Fibroblast of lung (primary cell): ENCODE results near the gene ONECUT1. TPM values are rescaled to one million over a fixed set of nuclear protein-coding genes. Genes with fewer than 3 reads are reported as not detected.

Experiments used
- DNase-seq, 2 donors: peaks; one replicate each; pipeline versions ENCODE4 v3.0.0 to v3.0.0-alpha.2; 2010; ENCODE audit warnings: low read depth in 2 of 2
- H2AFZ ChIP-seq: 2 replicates; pipeline ENCODE4 v1.5.1; 2012; ENCODE audit warnings: low read length, control low read depth, inconsistent platforms
- H3K27ac ChIP-seq: 2 replicates; pipeline ENCODE4 v1.5.1; 2011; ENCODE audit warnings: low read length, control low read depth; ENCODE audit not compliant: insufficient read depth
- H3K27me3 ChIP-seq: 2 replicates; pipeline ENCODE4 v1.5.1; 2011; ENCODE audit warnings: mild to moderate bottlenecking, low read length; ENCODE audit not compliant: control insufficient read depth, insufficient read depth
- H3K36me3 ChIP-seq: 2 replicates; pipeline ENCODE4 v1.5.1; 2011; ENCODE audit warnings: low read length; ENCODE audit not compliant: control insufficient read depth, insufficient read depth
- H3K4me1 ChIP-seq: 2 replicates; pipeline ENCODE4 v1.5.1; 2011; ENCODE audit warnings: low read length; ENCODE audit not compliant: control insufficient read depth, insufficient read depth; ENCODE audit errors: extremely low read depth
- H3K4me2 ChIP-seq: 2 replicates; pipeline ENCODE4 v1.5.1; 2011; ENCODE audit warnings: low read length, control low read depth; ENCODE audit not compliant: insufficient read depth; ENCODE audit errors: extremely low read depth
- H3K4me3 ChIP-seq, 4 experiments: fragments of 200-600 bp in 1 of 4; sonication (generic) in 1 of 4; replicated peaks in 1 of 4; 2 replicates each; pipeline ENCODE4 v1.5.1; 2011 to 2016; ENCODE audit warnings: low read length in 4 of 4, low read depth in 3 of 4, mild to moderate bottlenecking in 3 of 4, control low read depth in 2 of 4, inconsistent platforms in 1 of 4, mixed read lengths in 1 of 4; ENCODE audit not compliant: insufficient read depth in 1 of 4; ENCODE audit errors: control extremely low read depth in 1 of 4
- H3K79me2 ChIP-seq: 2 replicates; pipeline ENCODE4 v1.5.1; 2012; ENCODE audit warnings: mild to moderate bottlenecking, low read length, inconsistent platforms; ENCODE audit not compliant: control insufficient read depth, insufficient read depth
- H3K9ac ChIP-seq: 2 replicates; pipeline ENCODE4 v1.5.1; 2011; ENCODE audit warnings: mild to moderate bottlenecking, low read length, control low read depth; ENCODE audit not compliant: insufficient read depth
- H3K9me3 ChIP-seq: 2 replicates; pipeline ENCODE4 v1.5.1; 2012; ENCODE audit warnings: low read depth, low read length; ENCODE audit not compliant: control insufficient read depth, insufficient read depth
- H4K20me1 ChIP-seq: 2 replicates; pipeline ENCODE4 v1.5.1; 2011; ENCODE audit warnings: low read length; ENCODE audit not compliant: control insufficient read depth, insufficient read depth; ENCODE audit errors: extremely low read depth
- EZH2 ChIP-seq: IDR thresholded peaks from 2 replicates; pipeline ENCODE4 v1.5.1; 2012; ENCODE audit warnings: low read length, control low read depth, mild to moderate bottlenecking; ENCODE audit errors: missing control alignments
- polyA plus RNA-seq, 2 donors: library from polyadenylated mRNA; depleted of rRNA in 1 of 2; stranded (reverse) in 1 of 2; unstranded in 1 of 2; fragments of >200 nt; gene quantifications; 2 replicates each; pipeline ENCODE4 v1.2.1, GENCODE V29; 2011 to 2012; ENCODE audit warnings: missing spikeins in 1 of 2
- total RNA-seq: library from RNA; depleted of rRNA; stranded (reverse); fragments of >200 nt; gene quantifications from 2 replicates; pipeline ENCODE4 v1.2.1, GENCODE V29; 2014
- TF ChIP-seq, protein P1 (sequence below), 2 donors: IDR thresholded peaks in 1 of 2; conservative IDR thresholded peaks in 1 of 2; 1 replicate in 1 of 2; 2 replicates in 1 of 2; pipeline ENCODE4 v1.5.1; 2011 to 2012; ENCODE audit warnings: low read length in 2 of 2, control low read depth in 1 of 2, inconsistent platforms in 1 of 2, low read depth in 1 of 2, mild to moderate bottlenecking in 1 of 2

ONECUT1 gene
- total and polyA plus RNA-seq, 2 donors (not counting 1 experiment from before 2014, with no cell fraction given) = not detected

GRCh38 chr15:52730173-52730572 lies 60.0 kb downstream of the ONECUT1 start:
- Histone ChIP-seq H3K36me3 (no peaks in the 10 kb centered on the region), H2AFZ (no peak overlapping the region), H3K79me2 (no peaks in the 10 kb centered on the region), H3K4me1 (no peaks in the 10 kb centered on the region), H4K20me1 (no peaks in the 10 kb centered on the region), H3K9ac (no peak overlapping the region), H3K4me2 (no peak overlapping the region), H3K27ac (no peak overlapping the region), H3K9me3 (no peaks in the 10 kb centered on the region), H3K4me3 (no peak overlapping the region), H3K27me3 (no peaks in the 10 kb centered on the region)
- peak in 1 of 2 donors; percentile 34 for DNase-seq
- TF ChIP-seq EZH2 = no peak
- TF ChIP-seq, protein P1, sequence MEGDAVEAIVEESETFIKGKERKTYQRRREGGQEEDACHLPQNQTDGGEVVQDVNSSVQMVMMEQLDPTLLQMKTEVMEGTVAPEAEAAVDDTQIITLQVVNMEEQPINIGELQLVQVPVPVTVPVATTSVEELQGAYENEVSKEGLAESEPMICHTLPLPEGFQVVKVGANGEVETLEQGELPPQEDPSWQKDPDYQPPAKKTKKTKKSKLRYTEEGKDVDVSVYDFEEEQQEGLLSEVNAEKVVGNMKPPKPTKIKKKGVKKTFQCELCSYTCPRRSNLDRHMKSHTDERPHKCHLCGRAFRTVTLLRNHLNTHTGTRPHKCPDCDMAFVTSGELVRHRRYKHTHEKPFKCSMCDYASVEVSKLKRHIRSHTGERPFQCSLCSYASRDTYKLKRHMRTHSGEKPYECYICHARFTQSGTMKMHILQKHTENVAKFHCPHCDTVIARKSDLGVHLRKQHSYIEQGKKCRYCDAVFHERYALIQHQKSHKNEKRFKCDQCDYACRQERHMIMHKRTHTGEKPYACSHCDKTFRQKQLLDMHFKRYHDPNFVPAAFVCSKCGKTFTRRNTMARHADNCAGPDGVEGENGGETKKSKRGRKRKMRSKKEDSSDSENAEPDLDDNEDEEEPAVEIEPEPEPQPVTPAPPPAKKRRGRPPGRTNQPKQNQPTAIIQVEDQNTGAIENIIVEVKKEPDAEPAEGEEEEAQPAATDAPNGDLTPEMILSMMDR (conservative IDR thresholded peaks at IDR 0.05 in 1 of 2, IDR thresholded peaks at IDR 0.05 in 1 of 2; ENCODE audit: low read depth in 1 of 2, low read length in 2 of 2) = no peak

DNA sequence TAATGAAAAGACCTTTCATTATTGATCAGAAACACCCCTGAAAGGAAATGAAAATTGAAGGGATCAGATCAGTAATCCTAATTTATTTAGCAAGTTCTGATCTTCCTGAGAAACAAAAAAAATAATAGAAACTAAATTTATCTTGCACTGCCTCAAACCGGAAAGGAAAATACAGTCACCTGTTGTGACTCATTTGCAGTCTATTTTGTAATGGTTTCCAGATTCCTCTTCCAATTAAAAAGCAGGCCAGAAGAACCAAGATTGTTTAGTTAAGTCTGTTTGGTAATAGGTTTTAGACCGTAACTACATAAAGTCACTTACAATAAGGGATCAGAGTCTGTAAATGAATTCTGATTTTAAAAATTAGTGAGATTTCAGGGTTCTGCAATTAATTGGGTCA lies 61.2 kb downstream of the ONECUT1 start:
- H3K79me2 ChIP-seq = no peaks in the 10 kb centered on the region
- H3K9ac ChIP-seq = no peak overlapping the region
- no peak overlapping the region for H3K4me3 ChIP-seq
- H3K9me3 ChIP-seq = no peaks in the 10 kb centered on the region
- TF ChIP-seq, protein P1 (conservative IDR thresholded peaks at IDR 0.05 in 1 of 2, IDR thresholded peaks at IDR 0.05 in 1 of 2; ENCODE audit: low read depth in 1 of 2, low read length in 2 of 2) = no peak
- no peak for TF ChIP-seq EZH2
- H3K4me1 ChIP-seq = no peaks in the 10 kb centered on the region
- no peaks in the 10 kb centered on the region for H3K27me3 ChIP-seq
- no peak overlapping the region for H3K4me2 ChIP-seq
- no peak overlapping the region for H3K27ac ChIP-seq
- peak in 1 of 2 donors; percentile 70 for DNase-seq
- no peaks in the 10 kb centered on the region for H4K20me1 ChIP-seq
- no peak overlapping the region for H2AFZ ChIP-seq
- H3K36me3 ChIP-seq = no peaks in the 10 kb centered on the region

DNA sequence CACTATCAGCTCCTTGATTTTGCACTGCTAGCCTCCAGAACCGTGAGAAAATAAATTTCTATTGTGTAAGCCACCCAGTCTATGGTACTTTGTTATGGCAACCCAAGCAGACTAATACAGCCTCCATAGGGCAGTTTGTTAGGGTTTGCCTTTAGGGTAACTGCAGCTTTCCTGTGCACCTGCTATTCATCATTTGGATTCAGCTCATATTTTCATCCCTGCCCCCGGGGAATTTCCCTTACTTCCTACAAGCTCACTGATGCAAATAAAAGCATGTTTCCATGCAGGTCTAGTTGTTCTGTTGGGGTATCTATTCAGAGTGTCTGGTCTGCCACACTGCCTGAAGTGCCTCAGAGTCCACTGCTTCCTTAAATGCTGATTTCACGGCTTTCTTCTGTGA lies 62.3 kb downstream of the ONECUT1 start:
- no peaks in the 10 kb centered on the region for H3K9me3 ChIP-seq
- TF ChIP-seq, protein P1 (conservative IDR thresholded peaks at IDR 0.05 in 1 of 2, IDR thresholded peaks at IDR 0.05 in 1 of 2; ENCODE audit: low read depth in 1 of 2, low read length in 2 of 2) = no peak
- no peak for TF ChIP-seq EZH2
- H2AFZ ChIP-seq = no peak overlapping the region
- no peaks in the 10 kb centered on the region for H3K4me1 ChIP-seq
- H3K79me2 ChIP-seq = no peaks in the 10 kb centered on the region
- H3K9ac ChIP-seq = no peak overlapping the region
- no peaks in the 10 kb centered on the region for H3K27me3 ChIP-seq
- H3K27ac ChIP-seq = no peak overlapping the region
- no peak overlapping the region for H3K4me3 ChIP-seq
- H3K36me3 ChIP-seq = no peaks in the 10 kb centered on the region
- no peak overlapping the region for H3K4me2 ChIP-seq
- H4K20me1 ChIP-seq = no peaks in the 10 kb centered on the region
- DNase-seq = no peak
